ENCODE results near the gene CEP70. TPM values are rescaled to one million over a fixed set of nuclear protein-coding genes. Genes with fewer than 3 reads are reported as not detected.

CEP70 gene
- total and polyA plus RNA-seq, 12 donors = 10.6 to 32.2 (median 23.8) TPM

- intact Hi-C loops (cut with DNase I) = no loop called here
- peak in 6 of 8 donors; percentile 27 to 52 (median 45) for ATAC-seq
- H3K27ac ChIP-seq = peak overlapping the region in 2 of 10 donors; percentile 6 to 9
- no peaks in the 10 kb centered on the region for H3K9me3 ChIP-seq
- no peaks in the 10 kb centered on the region for H3K36me3 ChIP-seq
- no peaks in the 10 kb centered on the region for H3K27me3 ChIP-seq
- 79 to 80% methylated on average over 15 of the region's 15 CpGs for WGBS, 2 donors
- TF ChIP-seq, protein P1, sequence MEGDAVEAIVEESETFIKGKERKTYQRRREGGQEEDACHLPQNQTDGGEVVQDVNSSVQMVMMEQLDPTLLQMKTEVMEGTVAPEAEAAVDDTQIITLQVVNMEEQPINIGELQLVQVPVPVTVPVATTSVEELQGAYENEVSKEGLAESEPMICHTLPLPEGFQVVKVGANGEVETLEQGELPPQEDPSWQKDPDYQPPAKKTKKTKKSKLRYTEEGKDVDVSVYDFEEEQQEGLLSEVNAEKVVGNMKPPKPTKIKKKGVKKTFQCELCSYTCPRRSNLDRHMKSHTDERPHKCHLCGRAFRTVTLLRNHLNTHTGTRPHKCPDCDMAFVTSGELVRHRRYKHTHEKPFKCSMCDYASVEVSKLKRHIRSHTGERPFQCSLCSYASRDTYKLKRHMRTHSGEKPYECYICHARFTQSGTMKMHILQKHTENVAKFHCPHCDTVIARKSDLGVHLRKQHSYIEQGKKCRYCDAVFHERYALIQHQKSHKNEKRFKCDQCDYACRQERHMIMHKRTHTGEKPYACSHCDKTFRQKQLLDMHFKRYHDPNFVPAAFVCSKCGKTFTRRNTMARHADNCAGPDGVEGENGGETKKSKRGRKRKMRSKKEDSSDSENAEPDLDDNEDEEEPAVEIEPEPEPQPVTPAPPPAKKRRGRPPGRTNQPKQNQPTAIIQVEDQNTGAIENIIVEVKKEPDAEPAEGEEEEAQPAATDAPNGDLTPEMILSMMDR (IDR thresholded peaks at IDR 0.05) = no peak
- no peak overlapping the region for H3K4me3 ChIP-seq
- H3K4me1 ChIP-seq = peaks cover 0 to 18% (median 0%) of the 10 kb centered on the region in 9 donors
- DNase-seq = no peak
Measured at GRCh38 chr3:138459619-138460535, 134.2 kb downstream of the CEP70 start.

DNA sequence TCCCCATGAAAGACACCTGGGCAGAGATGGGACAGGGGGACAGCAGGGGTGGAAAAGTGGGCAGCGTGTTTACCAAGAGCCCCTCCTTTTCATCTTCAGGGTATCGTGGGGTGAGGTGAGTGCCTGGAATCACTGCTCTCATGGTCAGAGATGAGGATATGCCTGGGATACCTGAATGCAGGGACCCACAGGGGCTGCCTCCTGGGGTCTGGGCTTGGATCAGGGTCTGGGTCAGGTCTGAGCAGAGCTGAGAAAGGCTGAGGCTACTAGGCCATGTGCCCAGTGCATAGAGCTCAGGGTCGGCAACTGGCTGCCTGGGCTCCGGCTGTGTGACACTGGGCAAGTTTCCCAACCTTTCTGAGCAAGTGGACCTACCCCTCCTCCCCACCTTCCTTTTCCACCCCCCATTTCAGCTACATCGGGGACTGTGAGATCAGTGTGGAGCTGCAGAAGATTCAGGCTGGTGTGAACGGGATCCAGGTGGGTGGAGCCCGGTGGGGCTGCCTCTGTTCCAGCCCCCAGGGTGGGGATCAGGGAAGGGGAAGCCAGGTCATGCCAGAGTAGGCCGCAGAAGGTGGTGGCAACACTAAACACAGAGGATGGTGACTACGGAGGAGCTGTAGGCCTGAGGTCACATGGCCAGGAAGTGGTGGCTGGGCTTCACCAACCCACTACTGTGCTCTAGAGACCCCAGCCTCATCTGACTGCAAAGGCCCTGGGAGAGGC is 135.1 kb downstream of the CEP70 start:
- Histone ChIP-seq H3K4me1 (peaks cover 0 to 18% (median 0%) of the 10 kb centered on the region in 9 donors), H3K27me3 (no peaks in the 10 kb centered on the region), H3K4me3 (no peak overlapping the region), H3K9me3 (no peaks in the 10 kb centered on the region), H3K36me3 (no peaks in the 10 kb centered on the region), H3K27ac (peak overlapping the region in 2 of 10 donors; percentile 6 to 9)
- TF ChIP-seq, protein P1 (IDR thresholded peaks at IDR 0.05) = no peak
- intact Hi-C loops (cut with DNase I) = no loop called here
- WGBS, 2 donors = 77 to 85% methylated on average over 9 of the region's 9 CpGs
- peak in 1 of 8 donors; percentile 8 for ATAC-seq
- no peak for DNase-seq

GRCh38 chr3:138457863-138458735 is 136.0 kb downstream of the CEP70 start:
- intact Hi-C loops (cut with DNase I) = no loop called here
- no peak overlapping the region for H3K4me3 ChIP-seq
- H3K27me3 ChIP-seq = no peaks in the 10 kb centered on the region
- 84 to 91% methylated on average over 11 of the region's 11 CpGs for WGBS, 2 donors
- peaks cover 0 to 18% (median 0%) of the 10 kb centered on the region in 9 donors for H3K4me1 ChIP-seq
- ATAC-seq = peak in 1 of 8 donors; percentile 56
- TF ChIP-seq, protein P1 (IDR thresholded peaks at IDR 0.05) = no peak
- H3K27ac ChIP-seq = no peak overlapping the region
- no peaks in the 10 kb centered on the region for H3K9me3 ChIP-seq
- H3K36me3 ChIP-seq = no peaks in the 10 kb centered on the region
- no peak for DNase-seq
